ENCODE results near the gene AGFG1. TPM values are rescaled to one million over a fixed set of nuclear protein-coding genes. Genes with fewer than 3 reads are reported as not detected.

The AGFG1 gene
- total and polyA plus RNA-seq, 11 donors: 12.0 to 92.1 (median 60.0) TPM

DNA sequence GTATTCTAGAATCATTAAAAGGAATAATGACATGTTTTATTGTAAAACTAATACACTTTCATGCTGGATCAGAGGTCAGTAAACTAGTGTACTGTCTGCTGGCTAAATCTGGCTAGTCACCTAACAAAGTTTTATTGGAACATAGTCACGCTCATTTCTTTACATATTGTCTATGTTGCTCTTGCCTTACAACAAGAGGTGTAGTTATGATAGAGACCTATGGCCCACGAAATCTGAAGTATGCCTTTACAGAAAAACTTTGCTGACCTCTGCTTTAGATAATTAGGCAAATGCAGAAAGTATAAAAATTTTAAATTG is 96.9 kb downstream of the AGFG1 start:
- no peaks in the 10 kb centered on the region for H3K27me3 ChIP-seq
- intact Hi-C loops (cut with DNase I): loop anchor here in 2 of 10 donors (10.0 kb wide), 1 partner anchor 94 kb away; the partner anchor contains the start of gene AGFG1 (in 2 of the 2)
- DNase-seq (no peak), ATAC-seq (no peak)
- no peak overlapping the region for H3K27ac ChIP-seq
- 84 to 93% (median 92%) methylated on average over 2 of the region's 2 CpGs for WGBS, 4 donors
- H3K4me1 ChIP-seq: peaks cover 0 to 4% (median 0%) of the 10 kb centered on the region in 12 donors
- no peaks in the 10 kb centered on the region for H3K9me3 ChIP-seq
- H3K36me3 ChIP-seq: no peaks in the 10 kb centered on the region
- no peak overlapping the region for H3K4me3 ChIP-seq
- no peak for TF ChIP-seq POLR2A (IDR thresholded peaks at IDR 0.05)
- TF ChIP-seq, protein P1, sequence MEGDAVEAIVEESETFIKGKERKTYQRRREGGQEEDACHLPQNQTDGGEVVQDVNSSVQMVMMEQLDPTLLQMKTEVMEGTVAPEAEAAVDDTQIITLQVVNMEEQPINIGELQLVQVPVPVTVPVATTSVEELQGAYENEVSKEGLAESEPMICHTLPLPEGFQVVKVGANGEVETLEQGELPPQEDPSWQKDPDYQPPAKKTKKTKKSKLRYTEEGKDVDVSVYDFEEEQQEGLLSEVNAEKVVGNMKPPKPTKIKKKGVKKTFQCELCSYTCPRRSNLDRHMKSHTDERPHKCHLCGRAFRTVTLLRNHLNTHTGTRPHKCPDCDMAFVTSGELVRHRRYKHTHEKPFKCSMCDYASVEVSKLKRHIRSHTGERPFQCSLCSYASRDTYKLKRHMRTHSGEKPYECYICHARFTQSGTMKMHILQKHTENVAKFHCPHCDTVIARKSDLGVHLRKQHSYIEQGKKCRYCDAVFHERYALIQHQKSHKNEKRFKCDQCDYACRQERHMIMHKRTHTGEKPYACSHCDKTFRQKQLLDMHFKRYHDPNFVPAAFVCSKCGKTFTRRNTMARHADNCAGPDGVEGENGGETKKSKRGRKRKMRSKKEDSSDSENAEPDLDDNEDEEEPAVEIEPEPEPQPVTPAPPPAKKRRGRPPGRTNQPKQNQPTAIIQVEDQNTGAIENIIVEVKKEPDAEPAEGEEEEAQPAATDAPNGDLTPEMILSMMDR (IDR thresholded peaks at IDR 0.05): no peak

GRCh38 chr2:227570615-227571014 is 98.7 kb downstream of the AGFG1 start:
- no peaks in the 10 kb centered on the region for H3K36me3 ChIP-seq
- peaks cover 0 to 2% (median 0%) of the 10 kb centered on the region in 9 donors for H3K27me3 ChIP-seq
- peaks cover 0 to 4% (median 0%) of the 10 kb centered on the region in 12 donors for H3K4me1 ChIP-seq
- ATAC-seq (no peak), DNase-seq (no peak)
- TF ChIP-seq, protein P1 (IDR thresholded peaks at IDR 0.05): no peak
- no peak for TF ChIP-seq POLR2A (IDR thresholded peaks at IDR 0.05)
- 26 to 47% (median 29%) methylated on average over 1 of the region's 1 CpG for WGBS, 4 donors
- H3K27ac ChIP-seq: no peak overlapping the region
- no peaks in the 10 kb centered on the region for H3K9me3 ChIP-seq
- no peak overlapping the region for H3K4me3 ChIP-seq
- intact Hi-C loops (cut with DNase I): no loop called here

DNA sequence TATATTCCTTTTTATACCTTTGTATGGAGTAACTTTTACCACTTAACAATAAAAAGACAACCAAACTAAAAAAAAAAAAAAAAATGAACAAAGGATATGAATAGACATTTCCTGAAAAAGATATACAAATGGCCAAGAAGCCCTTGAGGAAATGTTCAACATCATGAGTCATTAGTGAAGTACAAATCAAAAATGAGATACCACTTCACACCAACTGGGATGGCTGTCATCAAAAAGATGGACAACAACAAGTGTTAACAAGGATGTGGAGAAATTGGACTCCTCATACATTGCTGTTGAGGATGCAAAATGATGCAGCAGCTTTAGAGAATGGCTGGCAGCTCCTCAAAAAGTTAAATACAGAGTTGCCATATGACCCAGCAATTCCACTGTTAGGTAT is 104.2 kb downstream of the AGFG1 start:
- DNase-seq (no peak), ATAC-seq (no peak)
- Histone ChIP-seq H3K27me3 (peaks cover 0 to 6% (median 0%) of the 10 kb centered on the region in 9 donors), H3K9me3 (no peaks in the 10 kb centered on the region), H3K27ac (no peak overlapping the region), H3K36me3 (no peaks in the 10 kb centered on the region), H3K4me1 (no peaks in the 10 kb centered on the region), H3K4me3 (no peak overlapping the region)
- intact Hi-C loops (cut with DNase I): no loop called here
- TF ChIP-seq, protein P1 (IDR thresholded peaks at IDR 0.05): no peak
- TF ChIP-seq POLR2A (IDR thresholded peaks at IDR 0.05): no peak

DNA sequence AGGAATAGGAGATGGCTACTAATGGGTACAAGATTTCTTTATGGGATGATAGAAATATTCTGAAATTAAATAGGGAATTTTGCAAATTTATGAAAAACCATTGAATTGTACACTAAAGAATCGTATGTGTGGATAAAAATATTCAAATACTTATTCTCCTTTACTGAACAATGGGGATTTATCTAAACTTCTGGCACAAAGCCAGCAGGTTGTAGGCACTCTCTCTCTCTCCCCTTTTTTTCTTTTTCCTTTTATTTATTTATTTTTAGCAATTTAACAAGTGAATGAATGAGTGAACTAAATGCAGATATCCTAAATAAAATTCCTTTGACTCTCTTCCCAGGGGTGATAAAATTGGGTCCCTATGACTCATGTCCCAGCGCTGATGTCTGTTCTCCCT is 104.9 kb downstream of the AGFG1 start:
- ATAC-seq (no peak), DNase-seq (no peak)
- peaks cover 0 to 6% (median 0%) of the 10 kb centered on the region in 9 donors for H3K27me3 ChIP-seq
- TF ChIP-seq POLR2A (IDR thresholded peaks at IDR 0.05): no peak
- TF ChIP-seq, protein P1 (IDR thresholded peaks at IDR 0.05): no peak
- H3K9me3 ChIP-seq: peaks cover 0 to under 1% (median 0%) of the 10 kb centered on the region in 12 donors
- H3K4me1 ChIP-seq: no peaks in the 10 kb centered on the region
- intact Hi-C loops (cut with DNase I): no loop called here
- no peak overlapping the region for H3K4me3 ChIP-seq
- 60 to 78% (median 69%) methylated on average over 2 of the region's 2 CpGs for WGBS, 4 donors
- no peaks in the 10 kb centered on the region for H3K36me3 ChIP-seq
- no peak overlapping the region for H3K27ac ChIP-seq

Data from heart left ventricle (tissue), 16 donors.